HG03095 (cell line): Measurements from ENCODE around the gene HBM.
"Not testable (repeated sequence)": the region's sequence is repeated elsewhere in the genome, so short reads cannot be mapped to it uniquely, and the experiment has no call there.

Experiments
- ATAC-seq: cut with Tn5 transposase; IDR thresholded peaks from one replicate; pipeline ENCODE4 v1.9.1; 2021; ENCODE audit warnings: moderate library complexity; ENCODE audit not compliant: unreplicated experiment

Gene HBM

DNA sequence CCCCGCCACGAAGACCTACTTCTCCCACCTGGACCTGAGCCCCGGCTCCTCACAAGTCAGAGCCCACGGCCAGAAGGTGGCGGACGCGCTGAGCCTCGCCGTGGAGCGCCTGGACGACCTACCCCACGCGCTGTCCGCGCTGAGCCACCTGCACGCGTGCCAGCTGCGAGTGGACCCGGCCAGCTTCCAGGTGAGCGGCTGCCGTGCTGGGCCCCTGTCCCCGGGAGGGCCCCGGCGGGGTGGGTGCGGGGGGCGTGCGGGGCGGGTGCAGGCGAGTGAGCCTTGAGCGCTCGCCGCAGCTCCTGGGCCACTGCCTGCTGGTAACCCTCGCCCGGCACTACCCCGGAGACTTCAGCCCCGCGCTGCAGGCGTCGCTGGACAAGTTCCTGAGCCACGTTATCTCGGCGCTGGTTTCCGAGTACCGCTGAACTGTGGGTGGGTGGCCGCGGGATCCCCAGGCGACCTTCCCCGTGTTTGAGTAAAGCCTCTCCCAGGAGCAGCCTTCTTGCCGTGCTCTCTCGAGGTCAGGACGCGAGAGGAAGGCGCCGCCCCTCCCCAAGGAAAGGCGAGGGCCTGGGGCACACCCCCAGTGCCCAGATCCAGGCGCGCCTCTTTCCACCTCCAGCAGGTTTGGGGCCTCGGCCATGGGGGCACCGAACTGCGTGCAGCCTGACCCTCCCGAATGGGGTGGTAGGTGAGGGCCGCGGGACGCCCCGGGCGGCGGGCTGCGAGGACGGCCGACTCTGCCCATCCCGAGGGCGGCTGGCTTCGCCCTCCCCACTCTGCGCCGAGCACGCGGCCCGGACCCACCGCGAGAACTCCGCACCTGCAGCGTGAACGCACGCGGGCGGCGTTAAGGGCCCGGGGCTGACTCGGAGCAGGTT is 15.1 kb downstream of the HBM start:
- ATAC-seq: no peak

DNA sequence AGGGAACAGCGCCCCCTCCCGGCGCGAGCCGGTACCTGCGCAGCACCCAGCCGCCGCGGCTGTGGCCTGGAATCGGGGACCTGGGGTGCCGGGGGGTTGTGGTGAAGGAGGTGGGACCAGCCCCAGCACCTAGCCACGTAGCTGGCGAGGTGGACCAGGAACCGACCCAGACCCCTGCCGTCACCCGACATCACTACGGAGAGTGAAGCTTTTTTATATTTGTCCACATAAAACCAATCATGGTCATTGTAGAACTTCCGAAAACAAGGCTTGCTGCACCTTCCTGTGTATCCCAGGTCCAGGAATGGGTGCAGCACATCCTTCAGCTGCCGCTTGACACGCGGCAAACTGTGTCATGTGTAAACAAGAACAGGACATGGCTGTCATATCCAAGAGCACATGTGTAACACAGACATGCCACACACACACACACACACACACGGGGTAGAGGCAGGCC is 15.8 kb downstream of the HBM start:
- ATAC-seq: no peak

DNA sequence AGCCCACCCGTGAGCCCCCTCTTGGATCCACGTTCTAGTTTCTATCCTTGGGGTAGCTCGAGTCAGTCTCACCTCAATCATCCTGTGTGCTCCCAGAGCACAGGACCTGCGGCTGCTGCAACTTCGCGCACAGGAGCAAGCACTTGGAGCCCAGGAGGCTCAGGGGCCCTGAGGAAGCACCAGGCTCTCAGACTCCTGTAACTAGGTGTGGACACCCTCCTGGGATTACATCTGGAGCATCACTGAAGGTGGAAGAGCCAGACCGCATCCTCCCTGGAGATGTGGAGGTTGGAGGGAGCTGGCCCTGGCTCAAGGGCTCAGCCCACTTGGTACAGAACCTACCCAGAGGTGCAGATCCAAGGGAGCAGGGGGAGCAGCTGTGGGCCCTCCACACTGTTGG is 17.2 kb downstream of the HBM start:
- no peak for ATAC-seq

DNA sequence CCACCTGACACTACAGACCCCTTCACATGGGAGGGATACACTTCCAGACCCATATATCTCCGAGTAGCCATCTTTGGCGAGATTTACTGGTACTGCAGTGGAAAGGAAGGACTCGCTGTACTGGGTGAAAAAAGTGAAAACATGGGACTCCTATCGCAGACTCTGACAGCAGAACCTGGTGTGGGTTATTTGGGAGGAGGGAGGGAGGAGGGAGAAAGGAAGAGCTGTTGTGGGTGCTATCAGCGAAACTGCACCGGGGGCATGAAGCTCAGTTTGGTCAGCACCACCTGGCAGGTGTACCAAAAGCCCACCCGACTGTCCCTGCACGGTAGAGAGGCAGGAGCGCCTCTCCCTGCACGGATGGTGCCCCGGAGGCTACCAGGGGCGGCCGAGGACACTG is 19.4 kb downstream of the HBM start:
- no peak for ATAC-seq

DNA sequence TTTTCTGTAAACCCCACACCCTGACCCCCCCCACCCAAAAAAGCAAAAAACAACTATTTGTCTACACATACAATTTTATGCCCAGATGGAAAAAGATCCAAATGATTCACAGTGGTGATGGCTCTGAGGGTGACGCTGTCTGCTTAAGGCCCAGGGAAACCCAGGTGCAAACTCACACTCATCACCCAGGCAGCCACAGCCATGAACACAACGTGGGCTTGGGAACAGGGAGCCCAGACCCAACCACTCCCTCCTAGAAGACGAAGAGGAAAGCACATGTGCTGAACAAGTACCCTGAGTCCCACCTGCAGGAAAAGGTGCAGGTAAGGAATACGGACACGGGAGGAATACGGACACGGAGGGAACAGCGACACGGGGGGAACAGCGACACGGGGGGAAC is 19.9 kb downstream of the HBM start:
- ATAC-seq: no peak

DNA sequence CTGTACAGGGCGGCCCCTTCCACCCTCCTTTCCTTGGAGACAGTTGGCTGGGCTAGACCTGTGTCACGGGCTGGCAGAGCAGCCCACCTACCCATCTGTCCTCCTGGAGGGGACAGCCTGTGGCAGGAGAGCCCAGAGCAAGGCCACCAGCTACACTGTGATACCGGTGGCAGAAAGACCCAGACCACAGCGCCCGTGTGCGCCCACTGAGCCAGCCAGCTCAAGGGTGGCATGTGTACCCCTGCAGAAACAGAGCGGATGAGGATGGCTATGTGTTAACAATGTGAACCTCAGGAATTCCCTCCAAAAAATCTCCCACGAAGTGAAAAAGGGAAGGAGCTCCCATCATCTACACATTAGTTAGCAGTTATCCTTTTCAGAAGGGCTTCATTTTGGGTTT is 21.6 kb downstream of the HBM start:
- no peak for ATAC-seq

DNA sequence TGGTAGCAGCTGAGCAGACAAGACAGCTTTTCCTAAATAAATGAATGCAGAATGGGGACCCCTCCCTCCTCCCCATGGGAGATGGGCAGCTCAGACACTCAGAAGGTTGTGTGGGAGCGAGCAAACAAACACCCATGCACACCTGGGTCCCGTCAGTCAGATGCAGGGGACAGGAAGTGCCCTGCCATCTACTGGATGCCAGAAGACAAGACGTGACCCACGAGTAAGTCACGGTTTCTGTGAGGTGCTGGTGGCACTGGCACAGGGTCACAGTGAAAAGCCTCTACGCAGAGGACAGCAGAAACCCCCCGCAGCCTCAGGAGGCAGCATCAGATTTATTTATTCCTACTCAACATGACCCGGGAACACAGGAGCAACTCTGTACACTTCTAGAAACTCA is 22.9 kb downstream of the HBM start:
- ATAC-seq: no peak

DNA sequence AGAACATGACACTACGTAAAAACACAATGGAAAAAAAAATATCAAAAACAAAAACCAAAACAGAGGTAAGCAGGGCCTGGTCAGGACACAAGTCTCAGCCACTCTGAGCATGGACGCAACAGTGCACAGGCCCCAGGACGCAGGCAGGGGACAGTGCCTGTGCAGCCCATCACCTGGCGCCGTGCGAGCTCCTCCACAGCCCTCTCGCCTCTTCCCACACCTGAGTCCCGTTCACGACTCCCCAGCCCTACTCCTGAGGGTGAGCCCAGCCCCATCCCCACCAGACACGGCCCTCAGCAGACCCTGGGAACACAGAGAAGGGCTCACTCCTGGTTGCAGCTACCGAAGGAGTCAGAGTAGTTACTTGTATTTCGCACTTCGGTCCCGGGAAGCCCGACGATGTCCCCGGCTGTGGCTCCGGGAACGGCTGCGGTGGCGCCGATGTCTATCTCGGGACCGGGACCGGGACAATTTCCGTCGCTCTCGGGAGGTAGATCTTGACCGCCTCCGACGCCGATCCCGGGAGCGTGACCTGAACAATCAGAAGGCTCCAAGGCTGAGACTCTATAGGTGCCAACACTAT is 23.9 kb downstream of the HBM start:
- no peak for ATAC-seq

DNA sequence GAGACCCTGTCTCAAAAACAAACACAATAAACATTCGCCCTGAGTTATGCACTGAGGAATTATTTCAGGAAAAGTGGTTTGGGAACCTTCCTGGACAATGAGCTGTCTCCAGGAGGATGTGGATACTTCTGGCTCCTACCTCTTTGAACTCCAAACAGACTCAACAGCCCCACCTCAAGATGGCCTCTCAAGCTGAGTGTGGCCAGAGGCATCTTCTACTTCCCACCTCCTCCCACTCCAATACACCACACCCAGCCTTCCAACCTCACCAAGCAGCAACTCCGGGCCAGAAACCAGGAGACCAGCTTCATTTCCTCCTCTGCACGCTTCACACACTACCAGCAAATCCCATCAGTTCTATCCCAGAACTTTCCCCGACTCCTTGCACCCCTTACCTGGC is 26.1 kb downstream of the HBM start:
- ATAC-seq: no peak

DNA sequence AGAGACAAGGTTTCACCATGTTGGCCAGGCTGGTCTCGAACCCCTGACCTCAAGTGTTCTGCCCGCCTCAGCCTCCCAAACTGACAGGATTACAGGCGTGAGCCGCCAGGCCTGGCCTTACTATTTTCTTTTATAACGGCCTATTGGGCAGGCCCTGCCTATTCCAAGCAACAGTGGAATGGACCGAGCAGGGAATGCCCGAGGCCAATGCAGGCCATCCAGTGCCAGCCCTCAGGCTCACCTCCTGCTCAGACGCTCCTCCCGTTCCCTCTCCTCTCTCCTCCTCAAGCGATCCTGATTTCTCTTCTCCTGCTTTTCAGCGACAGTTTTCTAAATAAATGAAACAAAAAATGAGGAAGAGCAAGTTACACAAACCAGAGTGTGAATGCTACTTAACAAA is 26.9 kb downstream of the HBM start:
- no peak for ATAC-seq

DNA sequence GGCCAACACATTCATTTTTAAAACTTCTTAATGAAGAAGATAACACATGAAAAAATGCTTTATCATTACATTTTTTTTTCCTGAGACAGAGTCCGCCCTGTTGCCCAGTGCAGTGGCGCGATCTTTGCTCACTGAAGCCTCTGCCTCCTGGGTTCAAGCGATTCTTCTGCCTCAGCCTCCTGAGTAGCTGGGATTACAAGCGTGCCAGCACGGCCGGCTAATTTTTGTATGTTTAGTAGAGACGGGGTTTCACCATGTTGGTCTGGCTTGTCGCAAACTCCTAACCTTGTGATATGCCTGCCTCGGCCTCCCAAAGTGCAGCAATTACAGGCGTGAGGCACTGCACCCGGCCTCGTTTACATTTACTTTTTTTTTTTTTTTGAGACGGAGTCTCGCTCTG is 27.7 kb downstream of the HBM start:
- ATAC-seq: no peak

DNA sequence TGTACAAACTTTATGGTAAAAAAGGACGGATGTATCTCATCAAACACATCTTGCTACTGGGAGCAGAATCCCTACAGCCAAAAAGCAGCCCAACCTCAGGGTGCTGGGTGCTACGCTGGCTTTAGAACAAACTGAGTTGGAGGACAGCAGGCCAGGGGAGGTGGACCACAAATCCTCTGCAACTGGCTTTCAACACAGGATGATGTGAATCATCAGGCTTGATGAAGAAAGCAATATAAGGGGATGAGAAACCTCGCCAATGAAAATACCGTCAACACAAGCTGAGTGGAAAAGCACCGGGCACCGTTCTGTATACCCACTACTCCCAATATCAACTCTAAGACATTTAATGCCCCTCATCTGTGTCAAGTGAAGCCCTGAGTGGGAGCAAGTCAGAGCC is 28.7 kb downstream of the HBM start:
- ATAC-seq: no peak

DNA sequence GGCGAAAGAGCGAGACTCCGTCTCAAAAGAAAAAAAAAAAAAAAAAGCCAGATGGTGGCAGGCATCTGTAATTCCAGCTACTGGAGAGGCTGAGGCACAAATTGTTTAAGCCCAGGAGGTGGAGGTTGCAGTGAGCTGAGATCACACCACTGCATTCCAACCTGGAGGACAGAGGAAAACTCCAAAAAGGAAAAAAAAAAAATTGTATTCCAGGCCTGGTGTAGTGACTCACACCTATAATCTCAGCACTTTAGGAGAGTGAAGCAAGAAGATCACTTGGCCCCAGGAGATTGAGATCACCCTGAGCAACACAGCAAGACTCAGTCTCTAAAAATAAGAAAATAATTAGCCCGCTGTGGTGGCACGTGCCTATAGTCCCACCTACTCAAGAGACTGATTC is 34.6 kb downstream of the HBM start:
- ATAC-seq: no peak

DNA sequence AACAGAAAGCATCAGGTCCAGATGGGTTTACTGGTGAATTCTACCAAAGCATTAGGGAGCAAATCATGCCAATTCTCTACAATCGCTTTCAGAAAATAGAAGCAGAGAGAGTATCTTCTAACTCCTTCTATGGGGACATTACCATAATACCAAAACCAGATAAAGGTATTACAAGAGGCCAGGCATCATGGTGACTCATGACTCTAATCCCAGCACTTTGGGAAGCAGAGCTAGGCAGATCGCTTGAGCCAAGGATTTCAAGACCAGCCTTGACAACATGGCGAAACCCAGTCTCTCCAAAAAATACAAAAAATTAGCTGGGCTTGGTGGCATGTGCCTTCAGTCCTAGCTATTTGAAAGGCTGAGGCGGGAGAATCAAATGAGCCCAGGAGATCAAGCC is 37.5 kb downstream of the HBM start:
- no peak for ATAC-seq

DNA sequence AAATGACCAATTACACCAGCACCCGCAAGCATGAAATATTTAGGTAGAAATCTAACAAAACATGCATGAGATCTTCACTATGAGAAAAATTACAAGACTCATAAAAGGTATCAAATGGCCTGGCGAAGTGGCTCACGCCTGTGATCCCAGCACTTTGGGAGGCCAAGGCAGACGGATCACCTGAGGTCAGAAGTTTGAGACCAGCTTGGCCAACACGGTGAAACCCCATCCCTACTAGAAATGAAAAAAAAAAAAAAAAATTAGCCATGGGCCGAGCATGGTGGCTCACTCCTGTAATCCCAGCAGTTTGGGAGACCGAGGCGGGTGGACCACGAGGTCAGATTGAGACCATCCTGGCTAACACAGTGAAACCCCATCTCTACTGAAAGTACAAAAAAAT is 38.3 kb downstream of the HBM start:
- not testable (repeated sequence) for ATAC-seq

DNA sequence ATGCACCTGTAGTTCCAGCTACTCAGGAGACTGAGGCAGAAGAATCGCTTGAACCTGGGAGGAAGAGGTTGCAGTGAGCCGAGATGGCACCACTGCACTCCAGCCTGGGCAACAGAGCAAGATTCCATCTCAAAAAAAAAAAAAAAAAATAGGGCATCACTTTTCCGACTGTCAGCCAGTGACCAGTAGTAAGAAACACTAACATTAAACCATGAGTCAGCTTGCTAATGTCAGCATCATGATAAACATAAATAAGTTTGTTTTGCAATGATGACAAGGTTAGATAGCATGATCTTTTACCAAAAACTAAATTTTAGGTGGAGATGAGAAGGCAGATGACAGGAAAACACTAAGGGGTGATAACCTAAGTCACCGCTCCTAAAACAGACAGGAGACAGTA is 43.6 kb downstream of the HBM start:
- not testable (repeated sequence) for ATAC-seq

DNA sequence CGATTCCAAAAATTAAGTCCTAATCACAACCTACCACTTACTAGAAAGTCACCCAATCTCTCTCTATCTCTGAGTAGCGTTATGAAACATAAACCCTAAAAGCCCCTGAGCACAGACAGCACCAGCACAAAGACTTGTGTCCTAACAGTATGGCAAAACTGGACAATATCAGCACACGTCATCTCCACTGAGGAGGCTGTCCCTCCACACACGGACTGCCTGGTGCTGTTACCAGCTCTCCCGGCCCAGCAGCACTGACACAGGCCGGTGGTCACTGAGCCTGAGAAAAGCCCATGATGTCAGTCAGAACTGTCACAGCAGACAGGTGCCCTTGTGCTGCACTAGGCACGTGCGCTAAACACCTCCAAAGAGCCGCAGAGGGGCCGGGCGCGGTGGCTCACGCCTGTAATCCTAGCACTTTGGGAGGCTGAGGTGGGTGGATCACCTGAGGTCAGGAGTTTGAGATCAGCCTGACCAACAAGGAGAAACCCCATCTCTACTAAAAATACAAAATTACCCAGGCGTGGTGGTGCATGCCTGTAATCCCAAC is 45.9 kb downstream of the HBM start:
- not testable (repeated sequence) for ATAC-seq

DNA sequence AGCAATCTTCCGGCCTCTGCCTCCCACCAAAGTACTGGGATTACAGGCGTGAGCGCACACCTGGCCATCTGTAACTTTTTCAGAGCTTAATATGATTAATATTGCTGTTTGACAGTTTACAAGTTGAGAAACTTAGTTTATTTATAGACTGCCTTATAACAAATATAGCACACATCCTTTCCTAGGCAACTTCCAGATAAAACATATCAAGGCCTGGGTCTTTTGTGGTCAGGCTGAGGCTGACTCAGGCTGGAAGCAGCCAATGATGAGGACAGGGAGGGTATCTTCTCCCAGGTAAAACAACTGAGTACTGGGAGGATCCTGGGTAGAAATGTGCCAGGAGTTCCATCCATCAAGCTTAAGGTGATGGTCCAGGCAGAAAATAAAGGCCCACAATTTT is 47.2 kb downstream of the HBM start:
- no peak for ATAC-seq
